Measurements from ENCODE around the gene GZMH. TPM values are rescaled to one million over a fixed set of nuclear protein-coding genes. Genes with fewer than 3 reads are reported as not detected.
A peak's percentile ranks its signal among the peaks of the same experiment; 100 is the strongest.

Gene GZMH
- total and polyA plus RNA-seq, 8 donors, result 0.21 to 0.90 (median 0.64) TPM; not detected in 2

GRCh38 chr14:24630087-24630871 lies 20.8 kb upstream of the GZMH start:
- DNase-seq (no peak), ATAC-seq (no peak), FAIRE-seq (no peak)
- 95 to 96% methylated on average over 3 of the region's 3 CpGs for WGBS, 2 donors
- no peak for TF ChIP-seq CTCF (IDR thresholded peaks at IDR 0.05)
- Histone ChIP-seq H3K27ac (peak overlapping the region in 3 of 4 donors; percentile 20 to 75 (median 69)), H3K27me3 (no peaks in the 10 kb centered on the region), H3K36me3 (no peaks in the 10 kb centered on the region), H3K4me1 (peaks cover 0 to 3% (median 0%) of the 10 kb centered on the region in 3 donors), H3K9me3 (no peaks in the 10 kb centered on the region), H3K4me3 (no peak overlapping the region)
- intact Hi-C loops (cut with DNase I), result no loop called here

- ATAC-seq (no peak), FAIRE-seq (no peak), DNase-seq (no peak)
- TF ChIP-seq CTCF (IDR thresholded peaks at IDR 0.05), result no peak
- Histone ChIP-seq H3K27me3 (no peaks in the 10 kb centered on the region), H3K4me1 (peaks cover 0 to 3% (median 0%) of the 10 kb centered on the region in 3 donors), H3K9me3 (no peaks in the 10 kb centered on the region), H3K27ac (no peak overlapping the region), H3K4me3 (no peak overlapping the region), H3K36me3 (no peaks in the 10 kb centered on the region)
- 93 to 97% methylated on average over 6 of the region's 6 CpGs for WGBS, 2 donors
- intact Hi-C loops (cut with DNase I), result no loop called here
Observed at GRCh38 chr14:24629521-24629920, 20.0 kb upstream of the GZMH start.

GRCh38 chr14:24613747-24614146 lies 4.3 kb upstream of the GZMH start:
- Histone ChIP-seq H3K36me3 (no peaks in the 10 kb centered on the region), H3K27me3 (no peaks in the 10 kb centered on the region), H3K9me3 (no peaks in the 10 kb centered on the region), H3K27ac (no peak overlapping the region), H3K4me1 (no peaks in the 10 kb centered on the region), H3K4me3 (no peak overlapping the region)
- no peak for TF ChIP-seq CTCF (IDR thresholded peaks at IDR 0.05)
- 74 to 87% methylated on average over 2 of the region's 2 CpGs for WGBS, 2 donors
- DNase-seq, result no peak
- no peak for FAIRE-seq
- no peak for ATAC-seq
- intact Hi-C loops (cut with DNase I), result no loop called here

- H3K27ac ChIP-seq, result no peak overlapping the region
- no peaks in the 10 kb centered on the region for H3K9me3 ChIP-seq
- intact Hi-C loops (cut with DNase I), result no loop called here
- WGBS, 2 donors, result 48 to 72% methylated on average over 1 of the region's 1 CpG
- no peaks in the 10 kb centered on the region for H3K4me1 ChIP-seq
- TF ChIP-seq CTCF (IDR thresholded peaks at IDR 0.05), result no peak
- no peak for ATAC-seq
- no peak for FAIRE-seq
- no peaks in the 10 kb centered on the region for H3K27me3 ChIP-seq
- no peak for DNase-seq
- no peaks in the 10 kb centered on the region for H3K36me3 ChIP-seq
- H3K4me3 ChIP-seq, result no peak overlapping the region
Observed at GRCh38 chr14:24613241-24613640, 3.8 kb upstream of the GZMH start.

- ATAC-seq, result no peak
- Histone ChIP-seq H3K9me3 (no peaks in the 10 kb centered on the region), H3K27me3 (no peaks in the 10 kb centered on the region), H3K4me1 (no peaks in the 10 kb centered on the region), H3K27ac (no peak overlapping the region), H3K4me3 (no peak overlapping the region), H3K36me3 (no peaks in the 10 kb centered on the region)
- TF ChIP-seq CTCF (IDR thresholded peaks at IDR 0.05), result no peak
- no peak for DNase-seq
- no peak for FAIRE-seq
- intact Hi-C loops (cut with DNase I), result no loop called here
Observed at GRCh38 chr14:24612196-24612595, 2.7 kb upstream of the GZMH start.

Data from pancreas (tissue), 10 donors.